HTR-8/SVneo (cell line): ENCODE data around the gene KCNK7.

ENCODE experiments used
- DNase-seq: peaks from one replicate; pipeline ENCODE4 v3.0.0; 2011; ENCODE audit warnings: low spot score, mixed read lengths; ENCODE audit not compliant: insufficient read length
- FAIRE-seq: peaks from 2 replicates; lab custom pipeline; 2011; peaks lifted over from hg19 to GRCh38; lab: Jason Lieb, UNC

KCNK7 gene

GRCh38 chr11:65559951-65560537 lies 35.6 kb downstream of the KCNK7 start:
- peak; percentile 74 for DNase-seq
- peak; percentile 86 for FAIRE-seq

- DNase-seq, result no peak
- no peak for FAIRE-seq
Measured at GRCh38 chr11:65559535-65559934, 36.1 kb downstream of the KCNK7 start.

- no peak for DNase-seq
- FAIRE-seq, result no peak
Measured at GRCh38 chr11:65558930-65559509, 36.6 kb downstream of the KCNK7 start.

DNA sequence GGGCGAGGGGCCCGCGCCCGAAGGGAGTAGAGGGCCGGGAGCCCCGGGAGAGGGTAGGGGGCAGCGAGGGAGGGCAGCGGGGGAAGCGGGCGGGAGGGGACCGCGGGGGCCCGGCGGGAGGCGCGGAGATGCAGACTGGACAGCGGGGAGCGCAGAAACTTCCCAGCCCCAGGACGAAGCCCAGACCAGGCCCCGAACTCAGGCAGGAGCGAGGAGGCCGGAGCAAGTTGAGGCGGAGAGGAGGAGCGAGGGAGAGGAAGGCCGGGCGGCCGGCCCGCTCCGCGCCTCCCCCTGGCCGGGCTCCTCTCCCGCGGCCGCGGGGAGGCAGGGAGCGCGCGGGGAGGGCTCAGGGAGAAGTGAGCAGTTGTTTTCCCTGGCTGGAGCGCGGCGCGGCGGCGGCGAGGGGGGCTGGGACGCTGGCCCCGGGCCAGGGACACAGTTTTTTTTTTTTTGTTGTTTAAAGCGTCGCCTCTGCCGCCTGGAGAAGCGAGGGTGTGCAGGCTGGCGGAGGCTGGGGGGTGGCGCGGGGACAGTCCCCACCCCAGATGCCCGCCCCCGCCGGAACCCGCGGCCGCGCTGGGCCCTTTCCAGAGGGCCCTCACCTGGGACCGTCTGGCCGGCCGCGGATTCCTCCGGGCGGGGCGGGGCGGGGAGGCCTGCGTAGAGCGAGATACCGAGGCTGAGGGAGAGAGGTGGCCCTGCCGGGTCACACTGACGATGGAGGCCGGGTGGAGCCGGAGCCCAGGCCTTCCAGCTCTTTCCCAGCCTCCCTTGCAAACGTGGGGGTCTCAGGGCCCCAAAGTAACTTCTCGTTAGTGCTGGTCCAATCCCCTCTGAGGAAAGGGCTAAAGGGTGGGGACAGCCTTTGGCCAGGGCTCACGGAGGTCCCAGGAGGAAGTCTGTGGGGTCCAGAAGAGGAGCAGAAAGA lies 37.3 kb downstream of the KCNK7 start, which contains the start of gene LTBP3:
LTBP3 (minus strand) TSS at position 358 of the 928 bp plus-strand sequence. CDS start 400 bp downstream, outside the sequence.
- DNase-seq (peak; percentile 62), FAIRE-seq (no peak)

GRCh38 chr11:65557280-65558001 lies 38.2 kb downstream of the KCNK7 start:
- FAIRE-seq (peak; percentile 69), DNase-seq (no peak)

GRCh38 chr11:65556470-65557279 lies 38.9 kb downstream of the KCNK7 start:
- DNase-seq, result no peak
- no peak for FAIRE-seq

DNA sequence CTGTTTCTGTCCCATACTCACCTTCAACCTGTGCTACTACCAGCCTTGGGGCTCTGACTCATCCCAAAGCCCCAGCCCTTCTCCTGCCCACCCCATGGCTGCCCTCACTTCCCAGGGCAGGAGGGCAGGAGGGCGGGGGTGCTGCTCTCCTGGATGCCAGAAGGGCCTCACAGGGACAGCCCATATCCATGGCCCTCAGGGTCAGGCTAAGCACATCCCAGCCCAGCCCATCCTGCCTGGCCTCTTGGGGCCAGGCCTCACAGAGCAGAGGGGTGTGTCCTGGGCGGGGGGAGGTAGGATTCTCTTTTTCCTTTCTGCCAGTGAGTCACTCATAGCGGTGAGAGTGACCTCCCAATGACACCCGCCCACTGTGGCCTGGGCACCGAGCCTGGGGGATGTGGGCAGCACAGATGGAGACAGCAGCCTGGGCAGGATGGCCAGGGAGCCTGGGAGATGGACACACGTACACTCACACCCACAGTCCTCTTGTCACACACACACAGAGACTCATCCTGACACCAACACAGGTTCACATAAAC lies 39.8 kb downstream of the KCNK7 start:
- FAIRE-seq (peak; percentile 98), DNase-seq (peak; percentile 94)

GRCh38 chr11:65554842-65555430 lies 40.7 kb downstream of the KCNK7 start:
- FAIRE-seq, result no peak

GRCh38 chr11:65554057-65554818 lies 41.4 kb downstream of the KCNK7 start:
- DNase-seq, result no peak
- FAIRE-seq, result no peak

More at GRCh38 chr11:65554842-65555430, 40.7 kb downstream of the KCNK7 start:
- no peak for DNase-seq

DNA sequence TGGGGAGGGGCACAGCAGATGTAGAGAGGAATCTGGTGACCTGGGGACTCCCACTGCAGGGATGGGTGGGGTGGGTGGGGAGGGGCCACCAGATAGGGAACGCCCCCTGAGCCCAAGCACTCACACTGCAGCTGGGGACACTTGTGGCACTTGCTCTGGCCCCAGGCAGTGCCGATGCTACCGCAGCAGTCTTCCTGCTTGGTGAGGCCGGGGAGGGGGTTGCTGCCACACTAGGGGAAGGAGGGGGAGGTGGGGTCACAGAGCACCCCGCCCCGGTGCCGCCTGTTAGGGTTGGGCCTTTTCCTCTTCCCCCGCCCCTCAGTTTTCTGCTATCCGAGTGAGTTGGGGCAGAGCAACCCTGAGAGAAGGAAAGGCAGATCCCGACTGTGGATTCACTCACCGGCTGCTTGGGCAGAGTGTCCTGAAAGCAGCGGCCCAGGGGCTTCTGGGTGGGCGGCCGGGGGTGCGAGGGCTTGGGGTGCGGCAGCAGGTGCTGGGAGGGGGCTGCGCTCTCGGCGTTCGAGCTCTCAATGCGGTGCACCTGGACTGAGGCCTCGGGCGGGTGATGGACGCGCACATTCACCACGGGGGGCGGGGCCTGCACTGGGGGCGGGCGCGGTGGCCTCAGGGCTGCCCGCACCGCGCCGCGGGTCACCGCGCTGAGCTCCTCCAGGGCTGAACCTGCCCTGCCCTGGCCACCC lies 42.1 kb downstream of the KCNK7 start:
- FAIRE-seq, result no peak

DNA sequence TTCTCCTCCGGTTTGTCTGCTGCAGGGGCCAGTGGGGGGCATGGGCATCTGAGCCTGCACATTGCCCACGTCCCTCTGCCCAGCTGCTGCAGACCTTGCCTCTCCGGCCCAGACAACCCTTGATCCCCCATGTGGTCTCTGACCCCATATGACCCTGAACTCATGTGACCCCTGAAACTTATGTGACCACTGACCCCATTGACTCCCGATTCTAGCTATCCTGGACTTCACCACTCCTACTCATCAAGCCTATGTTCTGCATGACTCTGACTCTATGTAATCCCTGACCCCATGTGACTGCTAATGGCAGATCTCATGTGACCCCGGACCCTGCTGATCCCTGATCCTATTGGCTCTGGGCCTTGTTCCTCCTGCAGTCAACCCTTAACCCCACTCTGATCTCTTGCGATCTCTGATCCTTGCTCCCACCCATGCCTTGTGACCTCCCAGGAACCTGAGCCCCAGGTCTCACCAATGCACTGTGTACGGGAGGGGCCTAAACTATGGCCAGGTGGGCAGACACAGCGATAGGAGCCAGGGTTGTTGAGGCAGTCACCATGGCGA lies 43.1 kb downstream of the KCNK7 start:
- DNase-seq (no peak), FAIRE-seq (no peak)

More for the DNA sequence above, 42.1 kb downstream of the KCNK7 start:
- DNase-seq, result no peak

DNA sequence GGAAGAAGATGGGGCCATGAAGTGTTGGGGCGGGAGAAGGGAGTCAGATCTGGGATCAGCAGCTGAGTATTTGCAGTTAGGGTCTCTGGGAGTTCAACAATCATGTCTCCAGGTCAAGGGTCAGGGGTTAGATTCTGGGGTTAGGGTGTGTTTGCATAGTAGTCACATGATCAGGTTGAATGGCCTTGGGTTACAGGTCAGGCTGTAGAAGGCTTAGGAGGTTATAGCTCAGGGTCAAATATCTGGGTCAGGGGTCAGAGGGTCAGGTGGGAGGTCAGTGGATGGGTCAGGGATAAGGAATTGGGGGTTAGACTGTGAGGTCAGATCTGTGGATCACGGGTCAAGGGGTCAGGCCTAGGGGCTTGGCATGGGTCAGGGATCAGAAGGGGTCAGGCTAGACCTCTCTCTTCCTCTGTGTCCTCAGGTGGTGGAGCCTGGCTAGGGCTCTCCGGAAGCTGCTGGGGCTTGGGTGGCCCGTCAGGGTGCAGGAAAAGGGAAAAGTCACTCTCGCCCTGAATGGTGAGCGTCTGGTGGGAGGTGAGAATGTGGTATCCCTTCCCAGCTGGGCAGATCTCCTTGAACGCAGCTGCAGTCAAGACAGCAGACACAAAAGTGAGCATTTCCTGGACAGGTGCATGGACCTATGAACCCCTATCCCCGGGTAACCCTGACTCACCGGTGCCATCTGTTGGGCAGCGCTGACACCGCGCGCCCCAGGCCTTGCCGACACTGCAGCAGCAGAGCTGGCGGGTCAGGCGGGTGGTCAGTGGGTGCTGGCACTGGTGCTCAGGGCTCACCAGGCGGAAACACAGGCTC lies 43.8 kb downstream of the KCNK7 start:
- DNase-seq (no peak), FAIRE-seq (no peak)

DNA sequence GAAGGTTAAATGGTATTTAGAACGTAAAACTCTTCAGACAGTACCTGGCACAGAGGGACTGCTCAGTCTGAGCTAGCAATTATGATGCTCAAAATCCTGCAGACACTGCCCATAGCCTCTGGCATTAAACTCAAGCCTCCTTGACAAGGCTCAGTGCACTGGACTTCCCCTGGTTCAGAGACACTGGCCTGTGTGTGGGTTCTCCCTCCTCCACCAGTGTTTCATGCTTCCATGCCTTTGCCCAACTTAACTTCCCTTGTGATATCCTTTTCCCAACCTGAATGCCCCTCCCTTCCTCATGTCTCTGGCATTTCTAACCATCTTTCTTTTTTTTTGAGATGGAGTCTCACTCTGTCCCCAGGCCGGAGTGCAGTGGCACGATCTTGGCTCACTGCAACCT lies 46.5 kb downstream of the KCNK7 start:
- FAIRE-seq (no peak), DNase-seq (no peak)

DNA sequence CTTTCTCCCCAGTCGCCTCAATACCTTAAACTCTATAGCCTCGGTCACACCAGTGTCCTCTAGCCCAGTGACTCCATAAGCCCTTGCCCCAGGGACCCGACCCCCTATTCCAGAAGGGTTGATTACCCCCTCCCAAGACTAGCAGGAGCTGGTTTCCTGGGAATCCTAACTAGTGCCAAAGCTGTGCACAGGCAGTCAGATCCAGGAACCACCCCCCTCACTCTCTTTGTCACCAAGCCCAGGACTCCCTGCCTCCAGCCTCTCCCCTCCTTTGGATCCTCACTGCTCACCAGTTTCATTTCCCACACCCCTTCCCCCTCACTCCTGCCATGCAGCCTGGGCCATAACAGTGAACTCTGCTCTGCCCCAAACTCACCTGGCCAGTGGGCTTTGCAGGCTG lies 47.2 kb downstream of the KCNK7 start:
- FAIRE-seq (no peak), DNase-seq (no peak)

DNA sequence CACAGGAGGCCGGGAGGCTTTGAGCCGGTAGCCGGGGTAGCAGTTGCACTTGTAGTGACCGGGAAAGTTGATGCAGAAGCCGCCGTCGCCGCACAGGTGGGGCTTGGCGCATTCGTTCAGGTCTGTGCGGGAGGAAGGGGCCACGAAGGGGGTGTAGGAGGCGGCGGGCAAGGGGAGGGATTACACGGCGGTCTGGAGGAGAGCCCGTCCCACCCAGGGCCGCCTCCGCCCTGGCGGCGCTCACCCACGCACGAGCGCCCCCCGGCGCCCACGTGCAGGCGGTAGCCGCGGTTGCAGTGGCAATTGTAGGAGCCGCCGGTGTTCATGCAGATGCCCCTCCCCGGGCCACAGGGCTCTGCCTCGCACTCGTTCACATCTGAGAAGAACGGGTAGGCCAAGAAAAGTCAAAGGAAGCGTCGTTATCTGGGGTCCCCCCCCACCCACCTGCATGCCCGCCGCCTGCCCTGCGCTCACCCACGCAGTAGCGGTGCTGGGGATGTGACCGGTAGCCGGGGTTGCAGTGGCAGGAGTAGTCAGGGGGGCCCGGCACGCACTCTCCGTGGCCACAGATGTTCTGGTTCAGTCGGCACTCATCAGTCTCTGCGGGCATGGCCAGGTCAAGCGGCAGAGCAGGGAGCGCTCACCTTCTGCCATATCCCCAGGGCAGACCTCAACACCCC lies 48.0 kb downstream of the KCNK7 start:
- no peak for FAIRE-seq
- DNase-seq, result no peak
